RWPE1 (cell line): ENCODE measurements around the gene PAK6.

Source experiments
- CTCF ChIA-PET: fragments of 350-600 bp; sonication (Branson Sonifier 250); formaldehyde crosslinking; extraction: SDS; loops from one replicate; lab custom pipeline; 2021; lab: Yijun Ruan, JAX
- POLR2A ChIA-PET: fragments of 400-600 bp; formaldehyde crosslinking; extraction: SDS; loops from one replicate; lab custom pipeline; 2020; ENCODE audit warnings: antibody characterized with exemption; ENCODE audit not compliant: low non-redundant PET; lab: Yijun Ruan, JAX
- DNase-seq: peaks from one replicate; pipeline ENCODE4 v3.0.0; 2012; ENCODE audit warnings: low spot score
- H3K27ac ChIP-seq: fragments of 450-650 bp; 2 replicates; pipeline ENCODE4 v1.5.1; 2017
- TF ChIP-seq, protein P1 (sequence below): fragments of 450-650 bp; conservative IDR thresholded peaks from 2 replicates; pipeline ENCODE4 v1.5.1; 2017; ENCODE audit warnings: low read depth, mild to moderate bottlenecking

The PAK6 gene

DNA sequence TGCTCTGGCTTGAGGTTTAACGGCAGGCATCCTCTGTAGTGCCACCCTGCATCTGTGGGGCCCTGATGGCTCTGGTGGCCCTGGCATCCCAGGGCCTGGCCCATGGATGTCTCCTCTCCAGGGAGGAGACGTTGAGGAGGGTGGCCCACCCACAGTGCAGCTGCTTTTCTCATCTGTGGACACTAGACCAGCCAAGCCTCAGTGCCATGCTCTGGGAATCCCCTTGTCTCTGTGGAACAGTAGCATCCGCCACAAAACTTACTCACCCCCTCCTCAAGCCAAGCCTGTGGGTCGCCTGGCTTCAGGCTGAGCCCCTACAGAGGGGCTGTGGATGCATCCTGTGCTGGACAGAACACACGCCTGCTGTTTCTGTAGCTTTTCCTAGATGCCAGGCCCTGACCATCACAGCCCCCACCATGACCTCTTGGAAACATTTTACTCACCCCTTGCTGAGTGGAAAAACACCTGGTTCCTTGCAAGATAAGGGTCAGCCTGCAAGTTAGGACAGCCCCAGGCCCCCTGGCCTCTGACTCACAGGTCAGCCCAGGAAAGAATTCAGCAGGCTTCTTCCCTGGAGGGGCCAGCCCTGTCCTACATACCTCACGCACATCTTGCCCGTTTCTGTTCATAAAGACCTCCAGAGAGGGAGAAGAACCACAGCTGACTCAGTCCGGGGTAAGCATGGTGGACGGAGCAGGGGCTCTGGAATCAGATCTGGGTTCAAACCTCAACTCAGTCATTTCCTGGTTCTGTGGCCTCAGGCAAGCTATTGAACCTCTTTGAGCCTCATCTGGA, 19.0 kb downstream of the PAK6 start:
- TF ChIP-seq, protein P1, sequence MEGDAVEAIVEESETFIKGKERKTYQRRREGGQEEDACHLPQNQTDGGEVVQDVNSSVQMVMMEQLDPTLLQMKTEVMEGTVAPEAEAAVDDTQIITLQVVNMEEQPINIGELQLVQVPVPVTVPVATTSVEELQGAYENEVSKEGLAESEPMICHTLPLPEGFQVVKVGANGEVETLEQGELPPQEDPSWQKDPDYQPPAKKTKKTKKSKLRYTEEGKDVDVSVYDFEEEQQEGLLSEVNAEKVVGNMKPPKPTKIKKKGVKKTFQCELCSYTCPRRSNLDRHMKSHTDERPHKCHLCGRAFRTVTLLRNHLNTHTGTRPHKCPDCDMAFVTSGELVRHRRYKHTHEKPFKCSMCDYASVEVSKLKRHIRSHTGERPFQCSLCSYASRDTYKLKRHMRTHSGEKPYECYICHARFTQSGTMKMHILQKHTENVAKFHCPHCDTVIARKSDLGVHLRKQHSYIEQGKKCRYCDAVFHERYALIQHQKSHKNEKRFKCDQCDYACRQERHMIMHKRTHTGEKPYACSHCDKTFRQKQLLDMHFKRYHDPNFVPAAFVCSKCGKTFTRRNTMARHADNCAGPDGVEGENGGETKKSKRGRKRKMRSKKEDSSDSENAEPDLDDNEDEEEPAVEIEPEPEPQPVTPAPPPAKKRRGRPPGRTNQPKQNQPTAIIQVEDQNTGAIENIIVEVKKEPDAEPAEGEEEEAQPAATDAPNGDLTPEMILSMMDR = no peak
- ChIA-PET CTCF (interaction anchor here (0.9 to 2.2 kb wide), 3 partner anchors 15 to 153 kb away, joined by 4 to 11 read pairs (median 5); no protein-coding TSS in a partner anchor), POLR2A (no interaction called here)
- DNase-seq = no peak
- peak overlapping the region; percentile 12 for H3K27ac ChIP-seq

DNA sequence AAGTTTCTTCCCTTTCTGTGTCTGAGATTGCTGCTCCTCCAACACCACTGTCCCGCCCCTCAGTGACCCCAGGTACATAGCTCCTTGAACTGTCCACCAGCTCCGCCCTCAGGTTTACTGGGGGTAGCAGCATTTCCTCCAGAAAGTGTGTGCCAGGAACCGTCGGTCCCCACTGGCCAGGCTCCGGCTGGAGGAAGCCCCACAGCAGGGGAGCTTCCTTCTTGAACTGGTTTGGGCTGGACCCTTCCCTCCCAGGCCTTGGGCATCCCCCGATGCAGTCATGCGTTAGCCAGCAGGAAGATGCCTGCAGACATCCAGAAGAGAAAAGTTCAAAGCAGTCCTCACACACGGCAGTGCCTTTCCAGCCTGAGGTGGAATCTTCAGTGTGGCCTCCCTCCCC, 19.7 kb downstream of the PAK6 start:
- H3K27ac ChIP-seq = peak overlapping the region; percentile 12; the same call in 1 of the 2 replicates
- TF ChIP-seq, protein P1 = no peak
- no peak for DNase-seq
- ChIA-PET CTCF (interaction anchor here (1.6 to 2.2 kb wide), 2 partner anchors 14 to 16 kb away, joined by 4 to 11 read pairs; no protein-coding TSS in a partner anchor), POLR2A (no interaction called here)

DNA sequence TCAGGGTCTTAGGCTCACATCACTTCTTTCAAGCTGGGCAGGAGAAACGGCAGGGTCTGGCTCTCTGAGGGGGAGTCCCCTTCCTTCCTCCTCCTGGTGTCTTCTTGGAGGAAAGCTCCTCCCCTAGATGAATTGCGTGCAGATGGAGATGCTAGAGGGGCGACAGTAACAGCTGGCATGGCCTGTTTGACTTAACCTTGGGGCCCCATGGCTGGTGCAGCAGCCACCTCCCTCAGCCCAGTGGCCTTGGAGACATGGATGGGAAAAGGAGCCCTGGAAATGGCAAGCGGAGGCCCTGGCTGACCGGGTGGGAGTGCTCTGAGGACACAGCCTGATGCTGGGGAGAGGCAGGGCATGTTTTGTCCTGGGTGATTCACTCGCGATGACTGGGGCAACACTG, 20.2 kb downstream of the PAK6 start:
- DNase-seq = no peak
- ChIA-PET POLR2A (no interaction called here), CTCF (interaction anchor here (1.6 kb wide), 1 partner anchor 14 kb away, joined by 4 read pairs; no protein-coding TSS in a partner anchor)
- TF ChIP-seq, protein P1 = no peak
- H3K27ac ChIP-seq = no peak overlapping the region

DNA sequence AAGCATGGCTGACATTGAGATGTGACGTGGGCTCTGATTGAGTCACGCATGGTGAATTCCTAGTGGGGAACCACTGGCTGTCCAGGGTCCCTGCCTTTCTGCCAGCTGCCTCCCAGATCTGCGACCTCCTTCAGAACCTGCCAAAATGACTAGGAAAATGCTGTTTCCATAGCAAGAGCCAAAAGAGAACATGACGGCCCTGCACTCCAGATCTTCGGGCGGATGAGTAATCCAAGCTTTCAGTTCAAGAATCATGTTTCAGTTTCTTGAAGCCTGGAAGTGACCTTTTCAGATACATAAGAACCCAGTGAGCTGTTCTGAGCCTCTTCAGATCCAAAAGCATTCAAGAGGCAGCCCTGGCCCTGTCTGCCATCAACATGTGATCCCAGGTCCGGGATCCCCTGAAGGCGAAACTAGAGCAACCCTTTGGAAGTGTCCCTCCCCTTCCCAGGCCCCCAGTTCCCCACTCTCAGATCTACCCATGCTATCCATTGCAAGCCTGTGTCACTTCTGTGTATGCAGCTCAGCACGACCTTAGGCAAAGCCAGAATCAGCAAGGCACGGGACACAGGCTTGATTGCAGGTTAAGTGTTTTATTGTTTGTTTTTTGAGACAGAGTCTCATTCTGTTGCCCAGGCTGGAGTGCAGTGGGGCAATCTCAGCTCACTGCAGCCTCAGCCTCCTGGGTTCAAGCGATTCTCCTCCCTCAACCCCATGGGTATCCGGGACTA, 24.3 kb downstream of the PAK6 start:
- CTCF ChIA-PET = interaction anchor here (1.4 to 2.4 kb wide), 3 partner anchors 11 to 46 kb away, joined by 5 to 11 read pairs (median 7); no protein-coding TSS in a partner anchor
- POLR2A ChIA-PET = no interaction called here
- TF ChIP-seq, protein P1 = no peak
- DNase-seq = no peak
- peak overlapping the region; percentile 51 for H3K27ac ChIP-seq

DNA sequence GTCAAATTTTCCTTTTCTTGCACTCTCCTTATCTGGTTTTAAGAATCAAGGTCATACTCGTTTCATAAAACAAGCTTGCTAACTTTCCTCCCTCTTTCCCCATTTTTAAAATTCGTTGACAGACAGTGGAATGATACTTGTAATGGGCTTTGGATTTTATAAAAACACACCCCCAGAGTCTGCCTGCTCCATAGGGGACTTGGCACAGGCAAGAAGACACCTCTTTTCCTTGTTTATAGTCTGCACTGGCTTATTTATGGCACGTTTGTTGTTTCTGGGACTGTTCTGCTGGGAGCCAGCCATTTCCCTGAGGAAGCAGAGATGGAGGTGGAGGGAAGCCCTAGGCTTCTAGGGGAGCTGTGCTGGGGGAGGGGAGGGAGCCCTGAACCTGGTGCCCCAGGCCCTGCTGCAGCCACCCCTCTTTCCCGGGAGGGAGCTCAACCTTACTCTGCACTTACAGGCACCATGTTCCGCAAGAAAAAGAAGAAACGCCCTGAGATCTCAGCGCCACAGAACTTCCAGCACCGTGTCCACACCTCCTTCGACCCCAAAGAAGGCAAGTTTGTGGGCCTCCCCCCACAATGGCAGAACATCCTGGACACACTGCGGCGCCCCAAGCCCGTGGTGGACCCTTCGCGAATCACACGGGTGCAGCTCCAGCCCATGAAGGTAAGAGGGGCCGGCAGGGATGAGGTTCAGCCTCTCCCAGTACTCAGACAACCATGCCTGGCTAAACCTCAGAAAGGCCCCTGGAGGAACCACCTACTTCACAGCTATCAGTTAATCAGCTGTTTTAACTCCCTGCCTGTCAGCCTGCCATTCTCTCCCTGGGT, 25.7 kb downstream of the PAK6 start:
- TF ChIP-seq, protein P1 = no peak

More for the DNA sequence above, 25.7 kb downstream of the PAK6 start:
- DNase-seq = no peak
- ChIA-PET CTCF (interaction anchor here (0.6 to 2.4 kb wide), 3 partner anchors 10 to 205 kb away, joined by 3 to 11 read pairs (median 7); no protein-coding TSS in a partner anchor), POLR2A (no interaction called here)
- peak overlapping the region; percentile 89 for H3K27ac ChIP-seq
